ENCODE measurements around the gene RASA2.
"Not testable (repeated sequence)": the region's sequence is repeated elsewhere in the genome, so short reads cannot be mapped to it uniquely, and the experiment has no call there.

Gene RASA2

DNA sequence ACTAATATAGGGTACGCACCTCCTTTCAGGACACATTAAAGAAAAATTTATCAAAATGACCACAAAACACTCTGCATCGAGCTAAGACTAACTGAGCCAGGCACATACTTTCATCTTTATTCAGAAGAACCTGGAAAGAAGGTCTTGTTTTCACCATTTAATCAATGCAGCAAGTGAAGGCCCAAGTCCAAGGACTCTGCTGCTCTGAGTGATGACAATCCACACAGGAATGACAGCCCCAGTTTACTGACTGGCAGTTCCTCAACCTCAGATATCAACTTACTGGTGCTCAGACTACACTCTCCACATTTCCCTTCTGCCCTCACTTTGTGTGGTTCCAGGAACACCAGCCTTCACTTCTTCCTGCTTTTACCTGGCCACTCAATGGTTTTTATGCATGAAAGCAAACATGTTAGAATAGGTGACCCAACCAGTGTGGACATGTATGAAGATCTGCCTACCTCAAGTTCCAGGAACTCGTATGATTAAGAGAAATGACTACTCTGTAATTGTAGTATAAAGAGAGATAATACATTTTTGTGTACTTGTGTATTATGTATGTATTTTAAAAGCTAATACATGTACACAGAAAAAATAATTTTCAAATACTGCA, 29.1 kb upstream of the RASA2 start:
- no peak for DNase-seq

DNA sequence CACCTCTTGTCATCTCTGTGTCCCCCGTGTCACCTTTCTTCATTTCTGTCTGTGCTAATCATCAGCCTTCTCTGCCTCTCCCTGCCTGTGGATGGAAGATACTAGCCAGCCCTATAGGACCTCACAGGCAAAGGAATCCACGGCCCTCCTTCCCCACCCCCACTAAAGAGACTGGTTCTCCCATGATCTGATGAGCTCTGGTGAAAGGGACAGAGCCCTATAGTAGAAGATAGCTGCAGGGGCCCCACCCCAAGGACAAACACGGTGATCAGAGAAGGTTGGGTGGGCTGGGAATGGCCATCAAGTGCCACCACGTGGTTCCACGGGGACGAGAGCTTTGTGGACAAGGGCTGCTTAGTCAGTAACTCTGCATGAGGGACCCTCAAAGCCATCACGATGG, 27.8 kb upstream of the RASA2 start:
- no peak for DNase-seq

DNA sequence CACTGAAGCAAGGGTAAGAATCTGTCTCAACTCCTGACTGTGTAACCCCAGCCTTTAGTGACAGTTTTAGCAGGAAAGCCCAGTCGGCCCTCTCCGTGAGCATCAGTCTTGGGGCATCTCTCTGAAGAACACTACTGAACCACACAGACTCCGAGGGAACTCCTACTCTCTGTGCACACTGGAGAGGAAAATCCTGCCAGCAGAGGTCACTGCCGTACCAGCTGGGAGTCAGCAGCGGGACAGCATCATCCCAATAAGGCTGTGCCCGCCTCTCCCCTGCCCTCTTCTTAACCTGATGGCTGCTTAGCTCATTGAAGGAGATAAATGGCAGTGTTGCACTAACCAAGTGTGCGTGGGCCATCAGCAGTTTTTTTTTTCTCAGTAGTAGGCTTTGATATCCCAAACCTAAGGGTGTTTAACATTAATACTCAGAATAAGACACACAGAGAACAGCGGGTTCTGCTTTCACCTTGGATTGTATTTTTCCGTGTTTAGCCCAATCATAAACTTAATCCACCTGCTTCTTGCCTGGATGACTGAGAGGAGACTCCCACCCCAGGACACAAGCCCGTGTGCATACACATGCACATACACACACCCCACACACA, 26.6 kb upstream of the RASA2 start:
- peak; percentile 93 for DNase-seq

DNA sequence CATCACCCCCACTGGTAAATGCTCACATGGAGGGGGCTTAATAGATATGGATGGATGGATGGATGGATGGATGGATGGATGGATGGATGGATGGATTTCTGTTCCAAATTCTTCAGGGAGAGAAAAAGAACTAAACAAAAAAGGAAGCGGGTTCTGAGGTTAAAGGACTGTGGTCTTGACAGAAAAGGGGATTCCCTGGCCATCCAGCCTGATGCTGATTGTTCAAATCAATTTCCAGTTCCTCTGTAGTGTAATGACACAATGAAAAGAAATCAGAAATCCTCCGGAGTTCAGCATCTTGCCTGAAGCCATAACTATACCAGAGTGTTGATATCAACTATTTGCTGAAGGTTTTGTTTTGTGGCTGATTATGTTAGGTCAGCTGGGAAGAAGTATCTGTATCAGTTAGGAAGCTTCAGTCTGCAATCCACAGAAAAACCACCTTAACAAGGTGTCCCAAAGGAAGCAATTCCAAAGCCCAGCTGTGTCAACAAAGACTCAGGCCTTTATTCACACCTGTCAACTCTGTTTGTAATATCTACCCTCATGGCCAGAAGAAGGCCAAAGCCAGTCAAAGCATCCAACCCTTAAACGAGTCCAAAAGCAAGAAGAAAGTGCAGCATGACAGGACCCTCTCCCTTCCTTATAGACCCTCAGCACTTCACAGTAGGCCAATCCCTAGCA, 24.5 kb upstream of the RASA2 start:
- no peak for DNase-seq

DNA sequence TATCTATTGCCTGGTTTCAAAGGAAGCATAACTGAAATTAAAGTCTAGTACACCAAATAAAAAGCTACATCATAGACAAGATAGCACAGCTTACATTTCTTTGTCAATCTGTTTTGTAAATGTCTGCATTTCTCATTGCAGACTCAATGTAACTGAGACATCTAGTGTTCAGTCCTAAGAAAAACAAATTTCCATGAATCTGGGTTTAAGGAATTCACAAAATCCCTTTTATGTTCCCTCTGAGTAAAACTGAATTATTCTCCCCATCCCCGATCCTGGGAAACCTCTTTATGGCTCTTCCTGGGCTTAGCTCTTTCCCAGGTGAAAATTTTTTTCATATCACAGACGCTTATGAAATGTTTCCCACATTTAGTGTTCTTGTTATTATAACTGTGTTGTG, 21.6 kb upstream of the RASA2 start:
- no peak for DNase-seq

DNA sequence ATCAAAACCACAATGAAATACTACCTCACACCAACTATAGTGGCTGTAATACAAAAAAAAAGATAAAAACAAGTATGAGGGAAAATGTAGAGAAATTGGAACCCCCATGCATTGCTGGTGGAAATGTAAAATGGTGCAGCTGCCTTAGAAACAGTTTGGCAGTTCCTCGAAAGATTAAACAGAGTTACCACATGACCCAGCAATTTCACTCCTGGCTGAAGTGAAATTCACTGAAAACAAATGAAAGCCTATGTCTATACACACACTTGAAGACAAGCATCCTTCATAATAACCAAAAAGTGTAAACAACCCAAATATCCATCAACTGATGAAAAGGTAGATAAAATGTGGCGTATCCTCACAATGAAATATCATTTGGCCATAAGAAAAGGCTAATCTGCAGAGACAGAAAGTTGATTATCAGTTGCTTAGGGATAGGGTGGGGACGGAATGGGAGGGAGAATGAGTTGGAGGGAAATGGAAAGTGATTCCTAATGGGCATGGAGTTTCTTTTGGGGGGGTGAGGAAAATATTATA, 20.1 kb upstream of the RASA2 start:
- DNase-seq: no peak

DNA sequence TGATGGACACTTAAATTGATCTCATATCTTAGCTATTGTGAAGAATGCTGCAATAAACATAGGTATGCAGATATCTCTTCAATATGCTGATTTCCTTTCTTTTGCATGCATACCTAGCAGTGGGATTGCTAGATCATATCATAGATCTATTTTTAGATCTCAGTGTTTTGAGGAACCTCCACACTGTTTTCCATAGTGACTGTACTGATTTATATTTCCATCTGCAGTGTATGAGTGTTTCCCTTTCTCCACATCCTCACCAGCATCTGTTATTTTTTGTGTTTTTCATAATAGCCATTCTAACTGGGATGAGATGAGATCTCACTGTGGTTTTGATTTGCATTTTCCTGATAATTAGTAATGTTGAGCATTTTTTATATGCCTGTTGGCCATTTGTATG, 17.1 kb upstream of the RASA2 start:
- no peak for DNase-seq

DNA sequence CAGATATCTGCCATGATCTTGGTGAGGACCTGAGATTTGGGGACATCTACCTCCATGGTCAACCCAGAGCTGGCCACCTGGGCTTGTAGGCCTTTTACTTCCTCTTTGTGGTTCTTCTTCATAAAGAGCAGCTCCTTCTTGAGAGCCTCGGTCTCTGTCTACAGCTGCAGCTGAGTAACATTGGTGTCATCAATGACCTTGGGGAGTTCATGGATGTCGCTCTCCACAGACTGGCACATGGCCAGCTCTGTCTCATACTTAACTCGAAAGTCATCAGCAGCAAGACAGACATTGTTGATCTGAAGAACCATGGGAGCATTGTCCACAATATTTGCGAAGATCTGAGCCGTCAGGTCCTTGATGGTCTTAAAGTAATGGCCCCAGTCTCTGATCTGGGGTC, 15.7 kb upstream of the RASA2 start:
- DNase-seq: no peak

DNA sequence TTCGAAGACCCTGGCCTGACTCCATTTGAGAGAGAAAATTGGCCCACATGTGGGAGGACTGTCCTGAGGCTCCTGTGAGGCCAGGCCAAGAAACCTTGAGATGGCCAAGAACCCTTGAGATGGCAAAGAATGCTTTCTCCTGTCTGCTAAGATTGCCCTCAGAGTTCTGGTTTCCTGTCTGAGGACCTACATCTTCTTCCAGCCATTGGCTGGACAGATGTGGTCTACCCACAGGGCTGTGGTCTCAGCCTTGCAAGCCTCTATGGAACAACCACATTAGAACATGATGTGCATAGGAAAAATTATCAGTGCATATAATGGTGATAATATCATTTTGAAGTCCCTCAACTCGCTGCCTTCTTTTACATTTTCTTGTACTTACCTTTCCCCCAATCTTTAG, 10.8 kb upstream of the RASA2 start:
- peak; percentile 11 for DNase-seq

DNA sequence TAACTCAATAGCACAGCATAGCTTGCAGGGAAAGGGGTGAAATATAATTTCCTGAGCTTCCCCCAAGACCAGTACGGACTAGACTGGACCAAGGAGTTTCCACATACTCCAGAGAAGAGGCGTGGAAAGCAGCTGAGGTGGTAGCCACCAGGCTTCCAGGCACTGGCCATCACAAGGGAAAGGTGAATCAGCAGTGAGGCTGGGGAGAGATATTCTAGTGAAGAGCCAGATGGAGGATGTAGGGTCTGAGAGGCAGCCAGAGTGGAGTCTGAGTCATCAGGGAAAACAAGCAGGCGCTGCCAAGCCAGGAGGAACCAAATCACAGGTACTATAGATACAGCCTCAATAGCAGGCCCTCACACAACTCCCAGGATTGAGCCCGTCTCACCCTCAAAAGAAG, 9.6 kb upstream of the RASA2 start:
- DNase-seq: no peak

DNA sequence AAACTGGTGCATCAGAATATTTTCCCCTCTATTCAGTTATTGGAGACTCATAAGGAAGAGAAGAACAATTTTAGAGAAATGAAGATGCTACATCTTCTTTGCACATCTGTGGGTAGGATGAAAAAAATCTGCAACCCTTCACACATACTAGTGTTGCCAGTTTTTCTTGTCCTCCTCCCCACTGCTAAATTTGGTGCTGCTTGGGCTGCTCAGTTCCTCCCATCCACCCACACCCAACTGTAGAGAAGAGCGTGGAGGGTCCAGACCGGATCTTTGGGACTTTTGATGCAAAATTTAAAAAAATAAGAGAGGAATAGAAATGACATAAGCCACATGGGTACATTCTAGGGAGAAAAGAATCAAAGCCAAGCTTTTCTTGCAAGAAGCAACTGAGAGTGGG, 8.7 kb upstream of the RASA2 start:
- no peak for DNase-seq

DNA sequence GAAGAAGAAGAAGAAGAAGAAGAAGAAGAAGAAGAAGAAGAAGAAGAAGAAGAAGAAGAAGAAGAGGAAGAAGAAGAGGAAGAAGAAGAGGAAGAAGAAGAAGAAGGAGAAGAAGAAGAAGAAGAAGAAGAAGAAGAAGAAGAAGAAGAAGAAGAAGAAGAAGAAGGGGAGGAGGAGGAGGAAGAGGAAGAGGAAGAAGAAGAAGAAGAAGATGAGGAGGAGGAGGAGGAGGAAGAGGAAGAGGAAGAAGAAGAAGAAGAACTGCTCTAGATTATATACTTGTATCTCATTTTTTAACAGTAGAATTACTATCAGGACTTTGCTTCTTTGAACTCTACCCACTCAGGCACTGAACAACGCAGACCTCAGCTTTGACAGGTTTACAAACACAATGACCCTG, 8.0 kb upstream of the RASA2 start:
- not testable (repeated sequence) for DNase-seq

DNA sequence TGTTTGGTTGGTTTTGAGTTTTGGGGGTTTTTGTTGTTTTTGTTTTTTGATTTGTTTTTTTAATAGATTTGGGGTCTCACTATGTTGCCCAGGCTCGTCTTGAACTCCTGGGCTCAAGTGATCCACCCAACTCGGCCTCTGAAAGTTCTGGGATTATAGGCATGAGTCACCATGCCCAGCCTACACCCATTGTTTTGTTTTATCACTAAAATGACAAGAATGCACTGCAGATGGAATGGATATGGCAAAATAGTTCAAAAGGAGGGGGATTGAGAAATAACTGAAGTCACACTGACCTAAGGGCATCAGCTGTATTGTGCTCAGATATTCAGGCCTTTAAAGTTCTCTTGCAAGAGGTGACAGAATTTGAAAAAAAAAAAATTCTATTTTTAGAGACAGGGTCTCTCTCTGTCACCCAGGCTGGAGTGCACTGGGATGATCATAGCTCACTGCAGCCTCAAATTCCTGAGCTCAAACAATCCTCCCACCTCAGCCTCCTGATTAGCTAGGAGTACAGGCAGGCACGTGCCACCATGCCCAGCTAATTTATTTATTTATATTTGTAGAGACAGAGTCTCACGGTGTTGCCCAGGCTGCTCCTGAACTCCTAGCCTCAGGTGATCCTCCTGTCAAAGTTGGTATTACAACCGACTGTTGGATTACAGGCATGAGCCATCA, 4.4 kb upstream of the RASA2 start:
- DNase-seq: no peak

DNA sequence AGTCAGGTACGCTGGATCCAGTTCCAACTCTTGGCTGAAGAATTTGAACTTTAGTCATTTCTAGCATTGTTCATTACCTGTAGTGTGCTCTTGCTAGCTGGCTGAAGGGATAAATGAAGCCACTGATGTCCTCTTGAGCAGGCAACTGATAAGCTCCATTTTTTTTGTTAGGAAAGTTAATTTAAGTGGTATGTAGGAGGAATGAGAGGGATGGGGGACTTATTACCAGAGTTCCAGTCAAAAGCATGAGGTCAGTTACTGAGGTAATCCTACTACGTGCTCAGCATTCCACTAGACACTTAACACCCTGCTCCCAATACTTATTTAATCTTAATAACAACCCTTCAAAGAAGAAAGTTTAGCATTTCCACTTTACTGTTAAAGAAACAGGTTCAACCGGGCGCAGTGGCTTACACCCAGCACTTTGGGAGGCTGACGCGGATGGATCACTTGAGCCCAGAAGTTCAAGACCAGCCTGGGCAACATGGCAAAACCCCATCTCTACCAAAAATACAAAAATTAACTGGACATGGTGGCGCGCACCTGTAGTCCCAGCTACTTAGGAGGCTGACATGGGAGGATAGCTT, 2.0 kb upstream of the RASA2 start:
- no peak for DNase-seq

DNA sequence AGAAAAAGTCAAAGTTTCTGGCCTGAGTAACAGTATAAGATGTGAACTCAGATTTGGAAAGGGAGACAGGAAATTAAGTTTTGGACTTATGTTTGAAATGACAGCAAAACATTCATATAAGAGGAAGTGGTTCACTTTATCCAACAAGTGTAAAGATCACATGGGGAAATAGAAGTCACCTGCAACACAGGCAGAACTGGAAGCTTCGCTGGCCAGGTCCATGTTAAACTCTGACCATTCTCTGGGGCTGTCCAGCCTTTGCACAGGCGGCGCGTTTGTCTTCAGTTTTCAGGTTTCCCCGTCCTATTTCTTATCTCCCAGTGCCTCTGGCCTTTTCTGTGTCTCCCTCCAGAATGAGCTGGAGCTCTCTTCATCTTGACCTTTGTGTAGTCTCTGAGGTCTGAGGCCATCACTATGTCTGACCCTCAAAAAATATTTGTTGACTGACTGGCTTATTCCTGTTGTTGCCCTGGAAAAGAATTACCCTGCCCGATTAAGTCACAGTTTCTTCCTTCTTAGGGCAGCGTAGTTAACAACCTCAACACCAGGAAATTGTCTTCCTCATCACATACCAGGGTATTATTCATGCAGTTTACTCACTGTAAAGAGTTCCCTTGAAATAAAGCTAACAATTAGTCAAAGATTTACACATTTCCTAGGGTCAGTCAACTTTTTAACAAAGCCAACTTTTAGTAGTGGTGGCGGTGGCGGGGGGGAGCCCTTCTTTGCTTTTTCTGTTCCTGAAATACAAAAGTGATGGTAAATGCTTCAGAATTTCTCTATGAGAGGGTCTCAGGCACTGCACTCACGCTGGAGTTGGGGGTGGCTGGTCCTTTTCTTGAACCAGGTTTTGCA, 959 bp upstream of the RASA2 start:
- DNase-seq: peak; percentile 22

DNA sequence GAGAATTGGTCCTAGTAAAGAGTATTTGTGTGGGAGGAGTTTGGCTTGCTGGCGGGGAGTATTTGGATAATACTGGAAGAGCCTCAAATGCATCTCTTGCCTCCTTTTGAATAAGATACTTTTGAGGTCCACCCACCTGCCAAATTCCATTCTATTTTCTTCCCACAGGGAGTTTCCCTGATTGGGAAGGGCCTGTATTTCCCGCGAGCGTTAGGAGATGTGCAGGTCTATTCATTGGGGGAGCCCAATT, 406 bp upstream of the RASA2 start:
- DNase-seq: no peak

DNA sequence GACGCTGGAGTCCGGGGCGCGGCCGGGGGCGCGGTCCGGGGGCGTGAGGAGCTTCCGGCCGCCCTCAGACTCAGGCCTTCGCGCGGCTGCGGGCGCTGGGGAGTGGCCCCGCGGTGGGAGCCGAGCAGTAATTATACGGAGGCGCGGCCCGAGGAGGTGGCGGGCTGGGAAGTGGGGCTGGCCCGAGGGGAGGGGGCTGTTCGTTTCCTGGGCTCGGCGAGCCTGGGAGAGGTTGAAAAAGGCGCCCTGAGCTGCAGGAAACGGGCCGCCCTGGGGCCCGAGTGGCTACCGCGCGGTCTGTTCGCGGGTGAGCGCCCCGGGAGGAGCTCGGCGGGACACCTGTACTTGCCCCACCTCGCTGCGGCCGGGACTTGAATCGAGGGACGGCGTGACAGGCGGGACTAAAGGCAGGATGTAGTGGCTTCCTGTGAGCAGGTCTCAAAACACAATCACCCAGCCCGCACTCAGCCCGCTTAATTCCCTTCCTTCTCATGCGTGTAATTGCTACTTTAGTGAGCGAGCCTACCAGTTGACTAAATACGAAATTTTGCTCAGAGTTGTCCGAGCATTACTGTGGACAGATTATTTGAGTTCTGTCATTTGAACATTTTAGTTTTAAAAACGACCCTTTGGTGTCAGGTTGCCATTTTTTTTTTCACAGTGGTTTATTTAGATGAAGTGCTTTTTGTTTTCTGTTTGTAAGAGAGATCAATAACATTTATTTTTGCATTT, 860 bp downstream of the RASA2 start:
- DNase-seq: peak; percentile 87

DNA sequence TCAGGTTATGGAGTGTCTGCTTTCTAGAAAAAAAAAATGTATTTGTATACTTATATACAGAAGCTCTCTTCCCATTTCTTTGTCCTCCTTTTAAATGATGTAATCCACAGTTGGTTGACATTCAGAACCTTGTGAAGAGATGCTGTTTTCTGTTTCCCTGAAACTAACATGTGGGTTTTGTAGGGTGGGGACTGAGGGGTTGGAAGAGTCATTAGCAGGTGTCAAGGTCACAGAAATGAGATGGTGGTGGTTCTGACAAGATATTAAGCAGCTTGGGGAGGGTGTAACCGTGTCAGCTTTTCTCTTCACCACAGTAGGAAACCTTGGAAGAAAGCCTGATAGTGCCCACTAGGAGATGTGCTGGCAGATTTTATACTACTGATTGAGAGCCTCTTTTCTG, 2.4 kb downstream of the RASA2 start:
- no peak for DNase-seq

DNA sequence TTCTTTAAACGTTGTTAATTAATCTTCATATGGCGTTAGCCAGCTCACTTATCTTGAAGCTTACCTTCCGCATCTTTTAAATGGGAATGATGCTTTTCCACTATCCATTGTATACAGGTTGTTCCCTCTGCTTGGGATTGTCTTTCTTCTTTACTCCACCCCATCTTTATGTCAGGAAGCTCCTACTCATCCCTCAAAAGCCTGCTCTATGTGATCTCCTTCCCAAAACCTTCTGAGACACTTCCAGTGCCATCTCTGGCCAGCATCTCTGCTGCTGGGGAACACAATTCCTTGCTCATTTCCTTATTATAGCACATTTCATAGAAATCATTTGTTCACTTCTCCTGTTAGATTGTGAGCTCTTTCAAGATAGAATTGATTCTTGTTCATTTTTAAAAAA, 4.3 kb downstream of the RASA2 start:
- DNase-seq: no peak

DNA sequence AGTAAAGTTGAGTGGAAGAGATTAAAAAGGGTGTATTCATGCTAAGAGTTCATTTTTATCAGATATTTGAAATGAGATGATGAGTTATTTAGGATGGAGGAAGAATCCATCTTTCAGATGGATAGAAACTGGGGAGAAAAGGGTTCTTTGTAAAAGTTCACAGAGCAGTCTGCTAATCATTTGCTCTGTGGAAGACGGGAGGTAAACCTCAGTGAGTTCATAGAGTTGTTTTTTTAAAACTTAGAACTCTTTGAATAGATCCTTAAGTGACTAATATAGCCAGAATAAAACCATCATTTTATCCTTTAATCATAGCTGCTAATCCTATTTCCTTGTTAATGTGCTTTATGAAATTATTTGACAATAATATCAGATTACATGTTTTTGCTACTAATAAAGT, 5.1 kb downstream of the RASA2 start:
- no peak for DNase-seq

DNA sequence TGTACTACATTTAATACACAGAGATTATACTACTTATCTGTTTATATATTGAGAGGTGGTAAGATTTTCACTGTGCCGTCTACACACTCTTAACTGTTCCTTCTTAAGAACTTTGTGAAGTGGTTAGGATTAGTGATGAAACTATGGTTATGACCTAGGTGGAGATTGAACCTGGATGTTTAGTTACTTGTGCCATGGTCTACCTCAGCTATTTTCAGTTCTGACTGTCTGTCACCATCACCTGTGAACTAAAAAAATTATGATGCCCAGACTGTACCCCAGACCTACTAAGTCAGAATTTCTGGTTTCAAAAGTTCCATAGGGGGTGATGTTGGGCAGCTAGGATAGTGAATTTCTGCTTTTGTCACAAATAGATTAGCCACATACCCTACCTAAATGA, 6.4 kb downstream of the RASA2 start:
- no peak for DNase-seq

DNA sequence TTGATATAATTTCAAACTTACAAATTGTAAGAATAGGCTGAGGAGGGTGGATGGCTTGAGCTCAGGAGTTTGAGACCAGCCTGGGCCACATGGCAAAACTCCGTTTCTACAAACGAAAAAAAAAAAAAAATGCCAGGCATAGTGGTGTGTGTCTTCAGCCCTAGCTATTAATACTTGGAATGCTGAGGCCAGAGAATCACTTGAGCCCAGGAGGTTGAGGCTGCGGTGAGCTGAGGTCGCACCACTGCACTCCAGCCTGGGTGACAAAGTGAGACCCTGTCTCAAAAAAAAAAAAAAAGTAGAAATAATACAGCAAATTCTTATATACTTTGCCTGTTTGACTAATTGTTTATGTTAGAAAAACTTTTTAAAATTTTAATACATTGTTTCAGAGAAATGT, 10.8 kb downstream of the RASA2 start:
- not testable (repeated sequence) for DNase-seq

Data from CD4-positive, alpha-beta T cell treated with Interleukin-17A for 4 hours (primary cell).